WERI-Rb-1 (cell line): Measurements from ENCODE around the gene TMEM203.
"Not testable (repeated sequence)": the region's sequence is repeated elsewhere in the genome, so short reads cannot be mapped to it uniquely, and the experiment has no call there.

ENCODE experiments used
- DNase-seq: peaks from one replicate; pipeline ENCODE4 v3.0.0-alpha.2; 2020
- H3K27ac ChIP-seq: fragments of 250-450 bp; sonication (Bioruptor Pico); 2 replicates; pipeline ENCODE4 v1.5.1; 2020; ENCODE audit warnings: mild to moderate bottlenecking, moderate library complexity
- H3K27me3 ChIP-seq: fragments of 250-450 bp; sonication (Bioruptor Pico); 2 replicates; pipeline ENCODE4 v1.5.1; 2021; ENCODE audit warnings: mild to moderate bottlenecking, low read depth, moderate library complexity; ENCODE audit not compliant: insufficient read depth, severe bottlenecking
- H3K36me3 ChIP-seq: fragments of 250-450 bp; sonication (Bioruptor Pico); 2 replicates; pipeline ENCODE4 v1.5.1; 2020; ENCODE audit warnings: mild to moderate bottlenecking, moderate library complexity
- H3K4me3 ChIP-seq: 2 replicates; pipeline ENCODE4 v1.5.1; 2011; ENCODE audit warnings: low read depth, mild to moderate bottlenecking, control low read depth, low read length
- H3K9me3 ChIP-seq: fragments of 250-450 bp; sonication (Bioruptor Pico); 2 replicates; pipeline ENCODE4 v1.5.1; 2021; ENCODE audit warnings: mild to moderate bottlenecking, moderate library complexity; ENCODE audit not compliant: severe bottlenecking
- TF ChIP-seq, protein P1 (sequence below): IDR thresholded peaks from 2 replicates; pipeline ENCODE4 v1.5.1; 2011; ENCODE audit warnings: low read depth, mild to moderate bottlenecking, control low read depth, inconsistent platforms, low read length

The TMEM203 gene

DNA sequence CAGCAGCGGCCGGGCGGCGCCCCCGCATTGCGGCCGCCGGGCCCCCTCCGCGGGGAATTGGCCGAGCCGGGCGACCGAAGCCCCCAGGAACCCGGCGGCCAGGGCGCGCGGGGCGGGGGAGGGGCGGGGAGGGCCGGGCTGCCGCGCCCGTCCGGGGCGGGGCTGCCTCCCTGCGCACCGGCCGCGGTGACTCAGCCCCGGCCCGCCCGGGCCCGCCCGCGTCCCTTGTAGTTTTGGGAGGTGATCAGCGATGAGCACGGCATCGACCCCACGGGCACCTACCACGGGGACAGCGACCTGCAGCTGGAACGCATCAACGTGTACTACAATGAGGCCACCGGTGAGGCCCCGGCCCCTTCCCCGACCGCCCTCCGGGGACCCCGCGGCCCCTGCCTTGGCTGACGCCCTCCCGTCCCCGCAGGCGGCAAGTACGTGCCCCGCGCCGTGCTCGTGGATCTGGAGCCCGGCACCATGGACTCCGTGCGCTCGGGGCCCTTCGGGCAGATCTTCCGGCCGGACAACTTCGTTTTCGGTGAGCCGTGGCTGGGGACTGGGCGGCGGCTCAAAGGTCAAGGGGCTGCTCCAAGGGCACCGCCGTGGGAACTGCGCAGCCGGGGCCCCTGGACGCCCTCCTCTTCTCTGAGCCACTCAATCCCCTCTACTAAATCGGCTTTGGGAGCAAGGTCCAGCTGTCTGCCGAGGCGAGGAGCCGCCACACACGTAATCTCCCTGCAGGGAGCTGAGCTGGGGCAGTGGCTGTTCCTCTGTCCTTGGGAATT, 36.2 kb upstream of the TMEM203 start:
- peak overlapping the region; percentile 79 for H3K4me3 ChIP-seq
- H3K36me3 ChIP-seq, result peaks cover 23% of the 10 kb centered on the region
- peak overlapping the region; percentile 90 for H3K27ac ChIP-seq
- DNase-seq, result peak; percentile 91
- H3K27me3 ChIP-seq, result no peaks in the 10 kb centered on the region
- H3K9me3 ChIP-seq, result no peaks in the 10 kb centered on the region
- TF ChIP-seq, protein P1, sequence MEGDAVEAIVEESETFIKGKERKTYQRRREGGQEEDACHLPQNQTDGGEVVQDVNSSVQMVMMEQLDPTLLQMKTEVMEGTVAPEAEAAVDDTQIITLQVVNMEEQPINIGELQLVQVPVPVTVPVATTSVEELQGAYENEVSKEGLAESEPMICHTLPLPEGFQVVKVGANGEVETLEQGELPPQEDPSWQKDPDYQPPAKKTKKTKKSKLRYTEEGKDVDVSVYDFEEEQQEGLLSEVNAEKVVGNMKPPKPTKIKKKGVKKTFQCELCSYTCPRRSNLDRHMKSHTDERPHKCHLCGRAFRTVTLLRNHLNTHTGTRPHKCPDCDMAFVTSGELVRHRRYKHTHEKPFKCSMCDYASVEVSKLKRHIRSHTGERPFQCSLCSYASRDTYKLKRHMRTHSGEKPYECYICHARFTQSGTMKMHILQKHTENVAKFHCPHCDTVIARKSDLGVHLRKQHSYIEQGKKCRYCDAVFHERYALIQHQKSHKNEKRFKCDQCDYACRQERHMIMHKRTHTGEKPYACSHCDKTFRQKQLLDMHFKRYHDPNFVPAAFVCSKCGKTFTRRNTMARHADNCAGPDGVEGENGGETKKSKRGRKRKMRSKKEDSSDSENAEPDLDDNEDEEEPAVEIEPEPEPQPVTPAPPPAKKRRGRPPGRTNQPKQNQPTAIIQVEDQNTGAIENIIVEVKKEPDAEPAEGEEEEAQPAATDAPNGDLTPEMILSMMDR, result no peak

DNA sequence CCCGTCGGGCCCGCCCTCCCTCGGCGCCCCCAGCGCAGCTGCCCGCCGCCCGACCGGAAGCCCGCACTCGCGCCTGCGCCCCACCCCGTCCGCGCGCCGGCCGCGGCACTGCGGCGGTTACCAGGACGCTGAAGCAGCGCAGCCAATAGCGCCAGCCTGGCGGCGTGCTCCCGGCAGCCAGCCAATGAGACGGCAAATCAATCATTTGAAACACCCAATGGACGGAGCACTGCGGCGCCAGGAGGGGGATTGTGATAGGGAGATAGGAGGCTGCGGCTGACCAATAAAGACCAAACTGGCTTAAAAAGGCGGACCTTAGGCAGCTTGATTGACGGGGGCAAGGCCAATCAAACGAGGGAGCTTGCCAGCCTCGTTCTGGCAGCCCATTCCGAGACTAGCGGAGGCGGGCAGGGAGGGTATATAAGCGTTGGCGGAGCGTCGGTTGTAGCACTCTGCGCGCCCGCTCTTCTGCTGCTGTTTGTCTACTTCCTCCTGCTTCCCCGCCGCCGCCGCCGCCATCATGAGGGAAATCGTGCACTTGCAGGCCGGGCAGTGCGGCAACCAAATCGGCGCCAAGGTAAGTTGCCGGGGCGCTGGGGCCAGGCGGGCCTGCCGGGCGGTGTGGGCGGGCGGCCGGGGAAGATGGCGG, 35.5 kb upstream of the TMEM203 start, which contains the start of gene TUBB4B:
TUBB4B (plus strand) TSS at position 447 of the 649 bp plus-strand sequence; CDS start at position 521, 74 bp downstream.
- no peaks in the 10 kb centered on the region for H3K27me3 ChIP-seq
- peak; percentile 95 for DNase-seq
- TF ChIP-seq, protein P1, result no peak
- H3K27ac ChIP-seq, result peak within 1 kb of the TSS; percentile 95
- H3K4me3 ChIP-seq, result peak within 1 kb of the TSS; percentile 79
- no peaks in the 10 kb centered on the region for H3K9me3 ChIP-seq
- H3K36me3 ChIP-seq, result peaks cover 23% of the 10 kb centered on the region

DNA sequence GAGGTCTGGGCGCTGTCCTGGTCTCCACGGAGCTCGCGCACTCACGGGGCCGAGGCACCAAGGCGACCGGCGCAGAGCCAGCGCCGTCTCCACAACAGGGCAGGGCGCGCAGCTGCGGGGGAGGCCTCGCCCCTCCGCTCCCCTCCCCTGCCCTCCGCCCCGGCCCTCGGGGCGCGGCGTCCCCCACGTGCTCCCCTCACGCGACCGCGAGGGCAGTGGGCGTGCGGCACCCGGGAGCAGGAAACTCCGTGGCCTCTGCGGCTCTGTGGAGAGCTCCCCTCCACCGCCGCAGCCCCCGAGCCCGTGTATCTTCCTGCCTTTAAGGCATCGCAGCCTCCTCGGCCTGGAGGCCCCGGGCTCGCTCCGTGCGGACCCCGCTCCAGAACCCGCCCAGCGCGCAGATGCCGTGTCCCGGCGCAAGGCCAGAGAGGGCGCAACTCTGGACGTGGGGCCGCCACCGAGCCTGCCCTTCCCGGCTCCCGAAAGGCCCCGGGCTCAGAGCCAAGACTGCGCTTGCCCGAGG, 34.9 kb upstream of the TMEM203 start:
- no peaks in the 10 kb centered on the region for H3K9me3 ChIP-seq
- peak overlapping the region; percentile 63 for H3K4me3 ChIP-seq
- H3K27ac ChIP-seq, result peak overlapping the region; percentile 95
- TF ChIP-seq, protein P1, result 0 out of 2 replicates have a peak, but pooled peaks have one; percentile 13
- peaks cover 23% of the 10 kb centered on the region for H3K36me3 ChIP-seq
- DNase-seq, result no peak
- H3K27me3 ChIP-seq, result no peaks in the 10 kb centered on the region

DNA sequence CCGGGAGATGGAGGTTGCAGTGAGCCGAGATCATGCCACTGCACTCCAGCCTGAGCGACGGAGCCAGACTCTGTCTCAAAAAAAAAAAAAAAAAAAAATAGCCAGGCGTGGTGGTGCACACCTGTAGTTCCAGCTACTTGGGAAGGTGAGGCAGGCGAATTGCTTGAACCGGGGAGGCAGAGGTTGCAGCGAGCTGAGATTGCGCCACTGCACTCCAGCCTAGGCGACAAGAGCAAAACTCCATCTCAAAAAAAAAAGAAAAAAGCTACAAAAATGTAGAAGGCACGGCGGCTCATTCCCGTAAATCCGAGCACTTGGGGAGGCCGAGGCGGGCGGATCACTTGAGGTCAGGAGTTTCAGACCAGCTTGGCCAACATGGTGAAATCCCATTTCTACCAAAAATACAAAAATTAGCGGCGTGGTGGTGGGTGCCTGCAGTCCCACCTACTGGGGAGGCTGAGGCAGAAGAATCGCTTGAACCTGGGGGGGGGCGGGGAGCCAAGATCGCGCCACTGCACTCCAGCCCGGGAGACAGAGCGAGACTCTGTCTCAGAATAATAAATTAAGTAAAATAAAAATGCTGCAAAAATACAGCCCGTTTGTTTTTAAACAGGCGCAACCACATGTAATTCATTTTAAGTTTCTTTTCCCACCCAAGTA, 34.2 kb upstream of the TMEM203 start:
- not testable (repeated sequence) for H3K9me3 ChIP-seq, DNase-seq, H3K27me3 ChIP-seq
- Histone ChIP-seq H3K36me3 (peaks cover 23% of the 10 kb centered on the region), H3K27ac (peak overlapping the region; percentile 95), H3K4me3 (peak overlapping the region; percentile 63)

DNA sequence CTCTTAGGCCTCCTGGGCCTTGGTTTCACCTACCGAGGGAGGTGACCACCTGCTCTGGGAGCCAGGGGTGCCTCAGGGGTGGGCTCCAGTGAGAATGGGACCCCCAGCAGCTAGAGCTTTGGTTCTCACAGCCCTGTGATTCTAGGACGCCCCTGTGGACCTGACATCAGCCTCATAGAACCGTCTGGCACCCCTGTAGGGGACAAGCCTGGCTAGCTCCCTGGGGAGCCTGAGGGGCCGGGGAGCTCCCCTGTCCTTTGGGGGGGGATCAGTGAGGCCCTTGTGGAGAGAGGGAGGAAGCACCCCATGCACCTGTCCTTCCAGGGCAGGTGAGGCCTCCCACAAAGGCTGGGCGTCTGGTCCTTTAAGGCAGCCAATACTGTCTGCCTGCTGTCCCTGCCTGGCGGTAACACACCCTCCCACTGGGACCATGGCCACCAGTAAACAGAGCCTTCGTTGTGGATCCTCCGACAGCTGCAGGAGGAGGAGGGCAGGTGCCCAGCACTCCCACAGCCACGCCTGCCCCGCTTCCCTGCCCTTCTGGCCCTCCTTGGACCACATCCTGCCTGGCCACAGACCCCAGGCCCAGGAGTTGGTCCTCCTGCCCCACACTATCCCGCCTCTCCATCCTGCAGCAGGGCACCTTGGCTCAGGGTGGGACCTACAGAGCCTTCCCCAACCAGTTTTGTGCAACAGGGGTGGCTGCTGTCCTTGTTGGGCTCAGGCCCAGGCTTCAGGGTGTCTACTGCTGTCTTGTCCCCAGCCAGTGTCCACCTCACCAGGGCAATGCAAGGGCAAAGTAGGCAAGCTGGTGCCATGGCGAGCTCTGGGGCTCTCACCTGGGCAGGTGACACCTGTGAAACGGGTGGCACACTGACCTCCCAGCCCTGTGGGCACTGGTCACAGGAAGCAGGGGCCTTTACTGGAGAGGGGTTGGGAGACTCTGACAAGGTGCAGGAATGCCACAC, 32.6 kb upstream of the TMEM203 start:
- Histone ChIP-seq H3K27me3 (no peaks in the 10 kb centered on the region), H3K9me3 (no peaks in the 10 kb centered on the region), H3K27ac (no peak overlapping the region), H3K36me3 (peaks cover 15% of the 10 kb centered on the region), H3K4me3 (no peak overlapping the region)
- TF ChIP-seq, protein P1, result no peak
- no peak for DNase-seq
